ENCODE results near the gene FALEC.
"Not testable (repeated sequence)": the region's sequence is repeated elsewhere in the genome, so short reads cannot be mapped to it uniquely, and the experiment has no call there.

Gene FALEC

GRCh38 chr1:150563340-150564038 is 47.9 kb downstream of the FALEC start:
- CTCF ChIA-PET = interaction anchor here (0.5 to 1.3 kb wide), 5 partner anchors 58 to 442 kb away, joined by 3 read pairs; no protein-coding TSS in a partner anchor
- TF ChIP-seq LEF1 (IDR thresholded peaks at IDR 0.05; ENCODE audit: borderline replicate concordance) = no peak
- no peak for TF ChIP-seq ARNT (IDR thresholded peaks at IDR 0.05)
- TF ChIP-seq ZNF384 (IDR thresholded peaks at IDR 0.05) = no peak
- no peak for TF ChIP-seq CTBP1 (IDR thresholded peaks at IDR 0.05; ENCODE audit: borderline replicate concordance)
- TF ChIP-seq SP1 (IDR thresholded peaks at IDR 0.05) = no peak
- TF ChIP-seq PKNOX1 (IDR thresholded peaks at IDR 0.05) = no peak
- no peak for TF ChIP-seq HDGF (IDR thresholded peaks at IDR 0.05; ENCODE audit: borderline replicate concordance)
- no peak for TF ChIP-seq FOXM1 (IDR thresholded peaks at IDR 0.05; ENCODE audit: borderline replicate concordance)
- no peak for TF ChIP-seq TARDBP (IDR thresholded peaks at IDR 0.05)
- POLR2A ChIA-PET = interaction anchor here (0.9 to 11.7 kb wide), 8 partner anchors 10 to 134 kb away, joined by 3 to 260 read pairs (median 6); partner anchors contain the start of genes ADAMTSL4, ENSA, GOLPH3L and MCL1
- DNase-seq (ENCODE audit: extremely low spot score) = no peak

- TF ChIP-seq SP1 (IDR thresholded peaks at IDR 0.05) (no peak), ZNF384 (IDR thresholded peaks at IDR 0.05) (no peak)
- DNase-seq (ENCODE audit: extremely low spot score) = no peak
- ChIA-PET POLR2A (interaction anchor here (1.0 to 11.7 kb wide), 5 partner anchors 13 to 77 kb away, joined by 3 to 260 read pairs (median 7); partner anchors contain the start of genes ADAMTSL4, ENSA, MCL1 and TARS2), CTCF (interaction anchor here (0.5 to 1.3 kb wide), 7 partner anchors 15 to 344 kb away, joined by 3 to 5 read pairs (median 3); partner anchors contain the start of gene ADAMTSL4)
These were observed 48.8 kb downstream of the FALEC start for GRCh38 chr1:150564051-150564991.

GRCh38 chr1:150565240-150565991 is 49.9 kb downstream of the FALEC start:
- ChIA-PET CTCF (interaction anchor here (0.6 to 1.2 kb wide), 3 partner anchors 16 to 343 kb away, joined by 3 to 7 read pairs (median 5); partner anchors contain the start of gene ADAMTSL4), POLR2A (interaction anchor here (0.5 to 11.7 kb wide), 3 partner anchors 12 to 64 kb away, joined by 3 to 260 read pairs (median 10); partner anchors contain the start of genes ENSA and MCL1)
- DNase-seq (ENCODE audit: extremely low spot score) = not testable (repeated sequence)

- DNase-seq (ENCODE audit: extremely low spot score) = no peak
- ChIA-PET POLR2A (interaction anchor here (0.8 to 11.7 kb wide), 3 partner anchors 11 to 64 kb away, joined by 3 to 260 read pairs (median 10); partner anchors contain the start of genes ENSA and MCL1), CTCF (no interaction called here)
- no peak for TF ChIP-seq BHLHE40 (IDR thresholded peaks at IDR 0.05; ENCODE audit: borderline replicate concordance)
- TF ChIP-seq FOXM1 (IDR thresholded peaks at IDR 0.05; ENCODE audit: borderline replicate concordance) = no peak
- no peak for TF ChIP-seq LEF1 (IDR thresholded peaks at IDR 0.05; ENCODE audit: borderline replicate concordance)
- TF ChIP-seq L3MBTL2 (conservative IDR thresholded peaks at IDR 0.05) = no peak
- TF ChIP-seq FOXA1 (IDR thresholded peaks at IDR 0.05) = no peak
- no peak for TF ChIP-seq HDGF (IDR thresholded peaks at IDR 0.05; ENCODE audit: borderline replicate concordance)
- no peak for TF ChIP-seq NFRKB (IDR thresholded peaks at IDR 0.05)
- TF ChIP-seq TARDBP (IDR thresholded peaks at IDR 0.05) = no peak
- no peak for TF ChIP-seq CTBP1 (IDR thresholded peaks at IDR 0.05; ENCODE audit: borderline replicate concordance)
- TF ChIP-seq ARNT (IDR thresholded peaks at IDR 0.05) = no peak
- no peak for TF ChIP-seq PKNOX1 (IDR thresholded peaks at IDR 0.05)
- TF ChIP-seq ZNF384 (IDR thresholded peaks at IDR 0.05) = no peak
- TF ChIP-seq SP1 (IDR thresholded peaks at IDR 0.05) = no peak
These were observed 51.2 kb downstream of the FALEC start for GRCh38 chr1:150566589-150567340.

GRCh38 chr1:150567341-150567716 is 51.8 kb downstream of the FALEC start:
- ChIA-PET CTCF (interaction anchor here (0.8 to 1.5 kb wide), 2 partner anchors 8 to 9 kb away, joined by 3 to 5 read pairs; no protein-coding TSS in a partner anchor), POLR2A (interaction anchor here (0.8 to 11.7 kb wide), 3 partner anchors 10 to 63 kb away, joined by 3 to 260 read pairs (median 8); partner anchors contain the start of genes ENSA and MCL1)
- TF ChIP-seq LEF1 (IDR thresholded peaks at IDR 0.05; ENCODE audit: borderline replicate concordance) (no peak), FOXK2 (IDR thresholded peaks at IDR 0.05) (no peak), SP1 (IDR thresholded peaks at IDR 0.05) (no peak), ZNF384 (IDR thresholded peaks at IDR 0.05) (no peak), L3MBTL2 (conservative IDR thresholded peaks at IDR 0.05) (no peak), FOXM1 (IDR thresholded peaks at IDR 0.05; ENCODE audit: borderline replicate concordance) (no peak), PKNOX1 (IDR thresholded peaks at IDR 0.05) (no peak), NFRKB (IDR thresholded peaks at IDR 0.05) (no peak), FOXA1 (IDR thresholded peaks at IDR 0.05) (no peak), ELF4 (IDR thresholded peaks at IDR 0.05) (no peak), SUZ12 (IDR thresholded peaks at IDR 0.05) (no peak), TARDBP (IDR thresholded peaks at IDR 0.05) (no peak), HDGF (IDR thresholded peaks at IDR 0.05; ENCODE audit: borderline replicate concordance) (no peak)
- no peak for DNase-seq (ENCODE audit: extremely low spot score)
